Body of pancreas (tissue), 4 donors: ENCODE data around the gene TMEM167B.

Experiments
- POLR2A ChIP-seq, 3 donors: fragments of 450-650 bp; IDR thresholded peaks; one replicate each; pipeline ENCODE4 v1.6.1; 2016; ENCODE audit warnings: antibody characterized with exemption in 3 of 3, mild to moderate bottlenecking in 2 of 3
- TF ChIP-seq, protein P1 (sequence below), 7 experiments: fragments of 450-650 bp in 4 of 7; fragments of 200-600 bp in 3 of 7; sonication (generic) in 3 of 7; IDR thresholded peaks; one replicate each; pipeline ENCODE4 v1.5.1; 2016 to 2019; ENCODE audit warnings: antibody characterized with exemption in 7 of 7

DNA sequence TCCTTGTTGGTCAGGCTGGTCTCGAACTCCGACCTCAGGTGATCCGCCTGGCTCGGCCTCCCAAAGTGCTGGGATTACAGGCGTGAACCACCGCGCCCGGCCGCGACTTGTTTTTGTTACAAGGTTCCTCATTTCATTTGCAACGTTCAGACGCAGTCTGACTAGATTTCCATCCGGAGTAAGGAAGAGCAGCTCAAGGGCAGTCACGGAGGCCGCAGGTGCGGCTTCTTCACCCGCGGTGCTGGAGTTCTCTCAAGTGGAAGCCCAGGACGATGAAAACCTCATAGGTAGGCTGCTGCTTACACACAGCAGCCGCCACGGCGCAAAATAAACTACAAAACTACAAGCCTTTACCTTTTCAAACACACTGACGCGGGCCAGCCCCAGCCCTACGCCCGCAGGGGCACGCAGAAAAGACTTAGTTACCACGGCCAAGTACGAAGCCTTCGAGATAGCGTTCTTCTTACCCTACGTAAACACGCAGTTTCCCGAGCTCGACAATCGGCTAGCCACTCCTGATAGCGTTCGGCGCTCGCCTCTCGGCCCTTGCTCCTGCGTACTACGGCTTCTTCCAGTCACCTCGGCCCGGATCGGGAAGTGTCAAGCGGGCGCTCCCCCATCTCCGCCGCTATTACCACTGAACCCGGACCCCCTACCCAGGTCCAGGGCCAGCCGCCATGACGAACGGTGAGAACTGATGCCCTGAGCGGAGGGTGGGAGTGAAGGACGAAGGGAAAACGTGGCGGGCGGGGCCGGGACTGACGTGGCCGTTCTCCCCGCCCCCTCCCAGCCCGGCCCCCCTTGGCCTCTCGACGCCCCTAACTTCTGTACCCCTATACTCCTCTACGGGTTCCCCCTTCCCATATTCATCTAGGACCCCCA, at the start of gene TMEM167B:
- peak; percentile 27 to 88 (median 80) for TF ChIP-seq POLR2A (IDR thresholded peaks at IDR 0.05)
- TF ChIP-seq, protein P1, sequence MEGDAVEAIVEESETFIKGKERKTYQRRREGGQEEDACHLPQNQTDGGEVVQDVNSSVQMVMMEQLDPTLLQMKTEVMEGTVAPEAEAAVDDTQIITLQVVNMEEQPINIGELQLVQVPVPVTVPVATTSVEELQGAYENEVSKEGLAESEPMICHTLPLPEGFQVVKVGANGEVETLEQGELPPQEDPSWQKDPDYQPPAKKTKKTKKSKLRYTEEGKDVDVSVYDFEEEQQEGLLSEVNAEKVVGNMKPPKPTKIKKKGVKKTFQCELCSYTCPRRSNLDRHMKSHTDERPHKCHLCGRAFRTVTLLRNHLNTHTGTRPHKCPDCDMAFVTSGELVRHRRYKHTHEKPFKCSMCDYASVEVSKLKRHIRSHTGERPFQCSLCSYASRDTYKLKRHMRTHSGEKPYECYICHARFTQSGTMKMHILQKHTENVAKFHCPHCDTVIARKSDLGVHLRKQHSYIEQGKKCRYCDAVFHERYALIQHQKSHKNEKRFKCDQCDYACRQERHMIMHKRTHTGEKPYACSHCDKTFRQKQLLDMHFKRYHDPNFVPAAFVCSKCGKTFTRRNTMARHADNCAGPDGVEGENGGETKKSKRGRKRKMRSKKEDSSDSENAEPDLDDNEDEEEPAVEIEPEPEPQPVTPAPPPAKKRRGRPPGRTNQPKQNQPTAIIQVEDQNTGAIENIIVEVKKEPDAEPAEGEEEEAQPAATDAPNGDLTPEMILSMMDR (IDR thresholded peaks at IDR 0.05), result peak in 1 of 7 experiments; percentile 33
